ENCODE data around the gene SPTBN5.

The SPTBN5 gene

GRCh38 chr15:41856716-41857115 is 37.1 kb downstream of the SPTBN5 start:
- H3K9ac ChIP-seq (ENCODE audit: low read length) = no peak overlapping the region
- no peak overlapping the region for H3K4me3 ChIP-seq (ENCODE audit: low read depth, low read length, poor library complexity, severe bottlenecking)
- H3K27ac ChIP-seq (ENCODE audit: low read depth, low read length, poor library complexity, severe bottlenecking) = no peak overlapping the region
- no peaks in the 10 kb centered on the region for H3F3A ChIP-seq (ENCODE audit: insufficient read depth, low read length)
- no peaks in the 10 kb centered on the region for H3K36me3 ChIP-seq (ENCODE audit: insufficient read depth, low read length)
- peaks cover 14% of the 10 kb centered on the region; the same call in 1 of the 2 replicates for H3K27me3 ChIP-seq (ENCODE audit: insufficient read depth, low read length)
- no peaks in the 10 kb centered on the region for H3K9me2 ChIP-seq (ENCODE audit: low read depth, low read length)
- H3K4me2 ChIP-seq (ENCODE audit: low read length) = no peak overlapping the region
- no peaks in the 10 kb centered on the region for H4K20me1 ChIP-seq (ENCODE audit: insufficient read depth, low read length)
- no peaks in the 10 kb centered on the region for H3K79me2 ChIP-seq (ENCODE audit: insufficient read depth, low read length)
- TF ChIP-seq, protein P1, sequence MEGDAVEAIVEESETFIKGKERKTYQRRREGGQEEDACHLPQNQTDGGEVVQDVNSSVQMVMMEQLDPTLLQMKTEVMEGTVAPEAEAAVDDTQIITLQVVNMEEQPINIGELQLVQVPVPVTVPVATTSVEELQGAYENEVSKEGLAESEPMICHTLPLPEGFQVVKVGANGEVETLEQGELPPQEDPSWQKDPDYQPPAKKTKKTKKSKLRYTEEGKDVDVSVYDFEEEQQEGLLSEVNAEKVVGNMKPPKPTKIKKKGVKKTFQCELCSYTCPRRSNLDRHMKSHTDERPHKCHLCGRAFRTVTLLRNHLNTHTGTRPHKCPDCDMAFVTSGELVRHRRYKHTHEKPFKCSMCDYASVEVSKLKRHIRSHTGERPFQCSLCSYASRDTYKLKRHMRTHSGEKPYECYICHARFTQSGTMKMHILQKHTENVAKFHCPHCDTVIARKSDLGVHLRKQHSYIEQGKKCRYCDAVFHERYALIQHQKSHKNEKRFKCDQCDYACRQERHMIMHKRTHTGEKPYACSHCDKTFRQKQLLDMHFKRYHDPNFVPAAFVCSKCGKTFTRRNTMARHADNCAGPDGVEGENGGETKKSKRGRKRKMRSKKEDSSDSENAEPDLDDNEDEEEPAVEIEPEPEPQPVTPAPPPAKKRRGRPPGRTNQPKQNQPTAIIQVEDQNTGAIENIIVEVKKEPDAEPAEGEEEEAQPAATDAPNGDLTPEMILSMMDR (IDR thresholded peaks at IDR 0.05; ENCODE audit: low read length) = no peak
- no peak for TF ChIP-seq EZH2 (IDR thresholded peaks at IDR 0.05; ENCODE audit: borderline replicate concordance, low read length)
- no peaks in the 10 kb centered on the region for H3K4me1 ChIP-seq (ENCODE audit: insufficient read depth, low read length, severe bottlenecking)
- no peaks in the 10 kb centered on the region for H3K9me3 ChIP-seq (ENCODE audit: low read length)
- no peak overlapping the region for H2AFZ ChIP-seq (ENCODE audit: low read length)

GRCh38 chr15:41856262-41856661 is 37.6 kb downstream of the SPTBN5 start:
- no peaks in the 10 kb centered on the region for H4K20me1 ChIP-seq (ENCODE audit: insufficient read depth, low read length)
- no peak overlapping the region for H3K4me2 ChIP-seq (ENCODE audit: low read length)
- H3K36me3 ChIP-seq (ENCODE audit: insufficient read depth, low read length) = no peaks in the 10 kb centered on the region
- no peaks in the 10 kb centered on the region for H3K9me3 ChIP-seq (ENCODE audit: low read length)
- H3K9ac ChIP-seq (ENCODE audit: low read length) = no peak overlapping the region
- no peaks in the 10 kb centered on the region for H3F3A ChIP-seq (ENCODE audit: insufficient read depth, low read length)
- no peak overlapping the region for H3K4me3 ChIP-seq (ENCODE audit: low read depth, low read length, poor library complexity, severe bottlenecking)
- H2AFZ ChIP-seq (ENCODE audit: low read length) = no peak overlapping the region
- no peaks in the 10 kb centered on the region for H3K9me2 ChIP-seq (ENCODE audit: low read depth, low read length)
- no peaks in the 10 kb centered on the region for H3K4me1 ChIP-seq (ENCODE audit: insufficient read depth, low read length, severe bottlenecking)
- H3K27ac ChIP-seq (ENCODE audit: low read depth, low read length, poor library complexity, severe bottlenecking) = no peak overlapping the region
- H3K79me2 ChIP-seq (ENCODE audit: insufficient read depth, low read length) = no peaks in the 10 kb centered on the region
- H3K27me3 ChIP-seq (ENCODE audit: insufficient read depth, low read length) = 0 out of 2 replicates have a peak, but pooled peaks cover 10% of the 10 kb centered on the region
- no peak for TF ChIP-seq EZH2 (IDR thresholded peaks at IDR 0.05; ENCODE audit: borderline replicate concordance, low read length)
- TF ChIP-seq, protein P1 (IDR thresholded peaks at IDR 0.05; ENCODE audit: low read length) = no peak

DNA sequence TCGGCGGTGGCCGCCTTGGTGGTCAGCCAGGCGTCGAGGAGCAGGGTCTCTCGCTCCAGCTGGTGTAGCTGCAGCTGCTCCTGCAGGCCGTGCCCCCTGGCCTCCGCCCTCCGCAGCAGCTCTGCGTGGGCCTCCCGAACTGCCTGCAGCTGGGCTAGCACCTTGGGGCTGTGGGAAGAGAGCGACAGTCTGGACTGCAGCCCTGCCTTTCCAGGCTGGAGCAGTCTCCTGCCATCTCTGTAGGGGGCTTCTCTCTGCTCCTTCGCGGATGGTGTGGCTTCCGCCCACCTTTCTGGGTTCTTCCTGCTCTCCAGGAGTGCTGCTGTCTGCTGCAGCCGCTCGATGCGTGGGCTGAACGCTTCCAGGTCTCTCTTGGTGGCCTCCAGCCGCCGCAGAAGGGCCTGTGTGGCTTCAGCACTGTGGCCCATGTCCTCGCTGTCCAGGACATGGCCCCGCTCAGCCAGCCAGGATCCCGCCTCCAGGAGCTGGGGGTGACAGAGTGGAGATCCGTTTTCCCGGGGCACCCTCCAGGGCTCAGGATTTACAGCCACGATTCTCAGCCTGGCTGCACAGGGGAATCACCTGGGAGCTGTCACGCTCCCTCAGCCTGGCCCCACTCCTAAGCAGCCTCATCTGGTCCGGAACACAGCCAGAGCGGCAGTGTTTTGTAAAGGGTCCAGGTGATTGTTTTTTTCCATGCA is 38.4 kb downstream of the SPTBN5 start:
- no peak overlapping the region for H3K4me3 ChIP-seq (ENCODE audit: low read depth, low read length, poor library complexity, severe bottlenecking)
- TF ChIP-seq, protein P1 (IDR thresholded peaks at IDR 0.05; ENCODE audit: low read length) = no peak
- no peak for TF ChIP-seq EZH2 (IDR thresholded peaks at IDR 0.05; ENCODE audit: borderline replicate concordance, low read length)
- H3K4me2 ChIP-seq (ENCODE audit: low read length) = no peak overlapping the region
- no peak overlapping the region for H3K27ac ChIP-seq (ENCODE audit: low read depth, low read length, poor library complexity, severe bottlenecking)
- no peaks in the 10 kb centered on the region for H3F3A ChIP-seq (ENCODE audit: insufficient read depth, low read length)
- 0 out of 2 replicates have a peak, but pooled peaks cover 10% of the 10 kb centered on the region for H3K27me3 ChIP-seq (ENCODE audit: insufficient read depth, low read length)
- H3K9me2 ChIP-seq (ENCODE audit: low read depth, low read length) = no peaks in the 10 kb centered on the region
- no peaks in the 10 kb centered on the region for H3K79me2 ChIP-seq (ENCODE audit: insufficient read depth, low read length)
- no peak overlapping the region for H3K9ac ChIP-seq (ENCODE audit: low read length)
- no peaks in the 10 kb centered on the region for H3K4me1 ChIP-seq (ENCODE audit: insufficient read depth, low read length, severe bottlenecking)
- no peak overlapping the region for H2AFZ ChIP-seq (ENCODE audit: low read length)
- H4K20me1 ChIP-seq (ENCODE audit: insufficient read depth, low read length) = no peaks in the 10 kb centered on the region
- no peaks in the 10 kb centered on the region for H3K9me3 ChIP-seq (ENCODE audit: low read length)
- H3K36me3 ChIP-seq (ENCODE audit: insufficient read depth, low read length) = no peaks in the 10 kb centered on the region
